Heart right ventricle (tissue), 16 donors: Measurements from ENCODE around the gene RETREG2. TPM values are rescaled to one million over a fixed set of nuclear protein-coding genes. Genes with fewer than 3 reads are reported as not detected.

ENCODE experiments used
- ATAC-seq, 8 donors: fragments of 200-7000 bp; cut with Tn5 transposase; one replicate each; pipeline ENCODE4 v1.9.1; 2020; ENCODE audit warnings: mild to moderate bottlenecking in 8 of 8, moderate library complexity in 8 of 8, moderate number of reproducible peaks in 1 of 8
- DNase-seq, 2 donors: peaks; one replicate each; pipeline ENCODE4 v3.0.0-alpha.2; 2020
- H3K27ac ChIP-seq, 10 donors: fragments of 200-600 bp; sonication (generic) in 2 of 10; one replicate each; pipeline versions ENCODE4 v1.5.0 to v1.8.0; 2020 to 2022; ENCODE audit warnings: mild to moderate bottlenecking in 3 of 10
- H3K27me3 ChIP-seq, 7 donors: fragments of 200-600 bp; one replicate each; pipeline ENCODE4 v1.8.0; 2021 to 2022; ENCODE audit warnings: mild to moderate bottlenecking in 2 of 7
- H3K36me3 ChIP-seq, 9 donors: fragments of 200-600 bp; sonication (generic) in 1 of 9; one replicate each; pipeline versions ENCODE4 v1.5.0 to v1.8.0; 2020 to 2022; ENCODE audit warnings: mild to moderate bottlenecking in 2 of 9
- H3K4me1 ChIP-seq, 9 donors: fragments of 200-600 bp; sonication (generic) in 1 of 9; one replicate each; pipeline versions ENCODE4 v1.5.0 to v1.8.0; 2020 to 2022; ENCODE audit warnings: mild to moderate bottlenecking in 4 of 9
- H3K4me3 ChIP-seq, 10 donors: fragments of 200-600 bp; sonication (generic) in 2 of 10; one replicate each; pipeline versions ENCODE4 v1.5.0 to v1.8.0; 2020 to 2022; ENCODE audit warnings: mild to moderate bottlenecking in 7 of 10, moderate library complexity in 2 of 10
- H3K9me3 ChIP-seq, 11 donors: fragments of 200-600 bp in 10 of 11; sonication (generic) in 2 of 11; one replicate each; pipeline versions ENCODE4 v1.5.0 to v1.8.0; 2013 to 2022; ENCODE audit warnings: mild to moderate bottlenecking in 2 of 11, control low read depth in 1 of 11, moderate library complexity in 1 of 11
- WGBS, 2 donors: extraction: QIAGEN DNeasy Blood & Tissue Kit; methylation state at CpG; one replicate each; pipeline ENCODE4 v1.1.7; 2013; ENCODE audit warnings: inconsistent platforms in 1 of 2; 5-methylcytosine and 5-hydroxymethylcytosine counted together
- intact Hi-C, 10 donors: fragments of 100-400 bp; cut with DNase I; formaldehyde crosslinking; loops; one replicate each; pipeline versions ENCODE4 v1.11.1 to v1.14.2; 2022
- polyA plus RNA-seq, 2 donors: library from polyadenylated mRNA; stranded (reverse); fragments of 200-250 nt; gene quantifications; one replicate each; pipeline ENCODE4 v1.2.3, GENCODE V29; 2013
- total RNA-seq, 10 donors: library from RNA; stranded (reverse); fragmentation: NEBNext Ultra II Directional in 3 of 10; extraction: Animal tissue kit (Norgen Biotek cat#: 25700) in 3 of 10; gene quantifications; one replicate each; pipeline versions ENCODE4 v1.2.1 to v1.2.4, GENCODE V29; 2021 to 2023
- TF ChIP-seq, protein P1 (sequence below), 9 donors: fragments of 200-600 bp; sonication (generic) in 2 of 9; IDR thresholded peaks; one replicate each; pipeline versions ENCODE4 v1.5.0 to v1.8.0; 2021 to 2022; ENCODE audit warnings: antibody characterized with exemption in 9 of 9, mild to moderate bottlenecking in 5 of 9, moderate library complexity in 1 of 9
- donor health status: Arrhythmogenic right ventricular cardiomyopathy.
- donor health status: ischemic (EF 13 %, LVEDD 7.1; RV severe dilation, severe dysfunction).
- donor health status: healthy with polysubstance abuse.
- donor health status: DM: no; HTN: yes; CAD: no.
- donor health status: DM: no; HTN: no; CAD: no.
- donor health status: ischemic (EF 25% LVEDD 6.9; RV normal size, moderate dysfunction).
- donor health status: ischemic (EF 25% LVEDD 5.7; RV mildly dilated, moderate dysfunction).
- donor health status: healthy.
- donor health status: DM: yes; HTN: yes; CAD: no.
- donor health status: Ischemic cardiomyopathy.
- donor health status: ischemic (EF 35%, LVEDD 5.7; RV mildly dilated, moderate dysfunction).
- donor health status: nonischemic (EF 11% LVEDD 7.7; RV severe dilation, severe dysfunction).
- donor health status: DM: yes; HTN: yes; CAD: no.
- donor health status: PGD.
- donor health status: ischemic (EF 29% LVEDD 5.4; RV normal size, mild dysfunction).
- donor health status: nonischemic (EF 23%, LVEDD 6.1; RV moderate dilation, normal function).

Gene RETREG2
- total and polyA plus RNA-seq, 12 donors, result 11.3 to 47.3 (median 30.6) TPM

GRCh38 chr2:219182331-219183150 is 4.5 kb downstream of the RETREG2 start:
- ATAC-seq, result no peak
- H3K9me3 ChIP-seq, result no peaks in the 10 kb centered on the region
- intact Hi-C loops, result no loop called here
- 74 to 75% methylated on average over 8 of the region's 8 CpGs for WGBS, 2 donors
- peaks cover 6 to 34% (median 18%) of the 10 kb centered on the region in 9 donors for H3K4me1 ChIP-seq
- H3K36me3 ChIP-seq, result peaks cover 0 to 68% (median 46%) of the 10 kb centered on the region in 9 donors
- TF ChIP-seq, protein P1, sequence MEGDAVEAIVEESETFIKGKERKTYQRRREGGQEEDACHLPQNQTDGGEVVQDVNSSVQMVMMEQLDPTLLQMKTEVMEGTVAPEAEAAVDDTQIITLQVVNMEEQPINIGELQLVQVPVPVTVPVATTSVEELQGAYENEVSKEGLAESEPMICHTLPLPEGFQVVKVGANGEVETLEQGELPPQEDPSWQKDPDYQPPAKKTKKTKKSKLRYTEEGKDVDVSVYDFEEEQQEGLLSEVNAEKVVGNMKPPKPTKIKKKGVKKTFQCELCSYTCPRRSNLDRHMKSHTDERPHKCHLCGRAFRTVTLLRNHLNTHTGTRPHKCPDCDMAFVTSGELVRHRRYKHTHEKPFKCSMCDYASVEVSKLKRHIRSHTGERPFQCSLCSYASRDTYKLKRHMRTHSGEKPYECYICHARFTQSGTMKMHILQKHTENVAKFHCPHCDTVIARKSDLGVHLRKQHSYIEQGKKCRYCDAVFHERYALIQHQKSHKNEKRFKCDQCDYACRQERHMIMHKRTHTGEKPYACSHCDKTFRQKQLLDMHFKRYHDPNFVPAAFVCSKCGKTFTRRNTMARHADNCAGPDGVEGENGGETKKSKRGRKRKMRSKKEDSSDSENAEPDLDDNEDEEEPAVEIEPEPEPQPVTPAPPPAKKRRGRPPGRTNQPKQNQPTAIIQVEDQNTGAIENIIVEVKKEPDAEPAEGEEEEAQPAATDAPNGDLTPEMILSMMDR (IDR thresholded peaks at IDR 0.05), result no peak
- DNase-seq, result no peak
- no peaks in the 10 kb centered on the region for H3K27me3 ChIP-seq
- no peak overlapping the region for H3K27ac ChIP-seq
- H3K4me3 ChIP-seq, result no peak overlapping the region

- H3K36me3 ChIP-seq, result peaks cover 0 to 68% (median 46%) of the 10 kb centered on the region in 9 donors
- H3K4me1 ChIP-seq, result peaks cover 6 to 34% (median 17%) of the 10 kb centered on the region in 9 donors
- DNase-seq, result no peak
- no peak for ATAC-seq
- 91 to 95% methylated on average over 6 of the region's 6 CpGs for WGBS, 2 donors
- intact Hi-C loops, result no loop called here
- H3K4me3 ChIP-seq, result no peak overlapping the region
- no peaks in the 10 kb centered on the region for H3K9me3 ChIP-seq
- H3K27ac ChIP-seq, result no peak overlapping the region
- H3K27me3 ChIP-seq, result no peaks in the 10 kb centered on the region
- TF ChIP-seq, protein P1 (IDR thresholded peaks at IDR 0.05), result no peak
Observed at GRCh38 chr2:219183151-219183772, 5.2 kb downstream of the RETREG2 start.

GRCh38 chr2:219184121-219184520 is 6.0 kb downstream of the RETREG2 start:
- peaks cover 0 to 68% (median 46%) of the 10 kb centered on the region in 9 donors for H3K36me3 ChIP-seq
- DNase-seq, result no peak

GRCh38 chr2:219186754-219187456 is 8.8 kb downstream of the RETREG2 start:
- Histone ChIP-seq H3K27me3 (no peaks in the 10 kb centered on the region), H3K27ac (no peak overlapping the region), H3K9me3 (no peaks in the 10 kb centered on the region), H3K4me3 (no peak overlapping the region), H3K36me3 (peaks cover 0 to 44% (median 21%) of the 10 kb centered on the region in 9 donors), H3K4me1 (peaks cover 0 to 11% (median 0%) of the 10 kb centered on the region in 9 donors)
- no peak for DNase-seq
- 88 to 90% methylated on average over 7 of the region's 7 CpGs for WGBS, 2 donors
- TF ChIP-seq, protein P1 (IDR thresholded peaks at IDR 0.05), result no peak
- ATAC-seq, result no peak
- intact Hi-C loops, result no loop called here

More at GRCh38 chr2:219184121-219184520, 6.0 kb downstream of the RETREG2 start:
- intact Hi-C loops, result no loop called here
- H3K4me3 ChIP-seq, result no peak overlapping the region
- peaks cover 3 to 28% (median 11%) of the 10 kb centered on the region in 9 donors for H3K4me1 ChIP-seq
- ATAC-seq, result no peak
- no peaks in the 10 kb centered on the region for H3K9me3 ChIP-seq
- H3K27ac ChIP-seq, result no peak overlapping the region
- H3K27me3 ChIP-seq, result no peaks in the 10 kb centered on the region
- TF ChIP-seq, protein P1 (IDR thresholded peaks at IDR 0.05), result no peak
- 100% methylated on average over 2 of the region's 2 CpGs for WGBS, 2 donors
